CD4-positive, alpha-beta T cell treated with Interleukin-15 for 4 hours (primary cell): ENCODE results near the gene TGM3.

Source experiments
- DNase-seq: peaks from one replicate; pipeline ENCODE4 v3.0.0-alpha.2; 2020; ENCODE audit warnings: low spot score

Gene TGM3

GRCh38 chr20:2285193-2285592, 10.6 kb upstream of the TGM3 start:
- no peak for DNase-seq

GRCh38 chr20:2285613-2286012, 10.2 kb upstream of the TGM3 start:
- DNase-seq, result no peak

- DNase-seq, result no peak
Observed at GRCh38 chr20:2287504-2287903, 8.3 kb upstream of the TGM3 start.

GRCh38 chr20:2289475-2289874, 6.3 kb upstream of the TGM3 start:
- no peak for DNase-seq

GRCh38 chr20:2290486-2290885, 5.3 kb upstream of the TGM3 start:
- DNase-seq, result no peak

GRCh38 chr20:2292416-2293110, 3.2 kb upstream of the TGM3 start:
- no peak for DNase-seq

GRCh38 chr20:2293486-2293885, 2.3 kb upstream of the TGM3 start:
- DNase-seq, result no peak

GRCh38 chr20:2293971-2294370, 1.8 kb upstream of the TGM3 start:
- no peak for DNase-seq

GRCh38 chr20:2295286-2295685, 515 bp upstream of the TGM3 start:
- no peak for DNase-seq

- DNase-seq, result no peak
Observed at GRCh38 chr20:2296524-2297356, 939 bp downstream of the TGM3 start.

GRCh38 chr20:2297357-2297728, 1.5 kb downstream of the TGM3 start:
- DNase-seq, result no peak

- DNase-seq, result no peak
Observed at GRCh38 chr20:2298116-2298515, 2.3 kb downstream of the TGM3 start.

GRCh38 chr20:2298701-2299100, 2.9 kb downstream of the TGM3 start:
- DNase-seq, result no peak

- DNase-seq, result no peak
Observed at GRCh38 chr20:2299301-2299700, 3.5 kb downstream of the TGM3 start.

GRCh38 chr20:2300002-2300401, 4.2 kb downstream of the TGM3 start:
- no peak for DNase-seq

GRCh38 chr20:2300420-2300819, 4.6 kb downstream of the TGM3 start:
- no peak for DNase-seq

- peak; percentile 16 for DNase-seq
Observed at GRCh38 chr20:2301164-2301622, 5.4 kb downstream of the TGM3 start.

GRCh38 chr20:2302384-2303060, 6.7 kb downstream of the TGM3 start:
- no peak for DNase-seq

GRCh38 chr20:2303673-2304072, 7.9 kb downstream of the TGM3 start:
- DNase-seq, result no peak

GRCh38 chr20:2304180-2304579, 8.4 kb downstream of the TGM3 start:
- no peak for DNase-seq

- DNase-seq, result no peak
Observed at GRCh38 chr20:2305029-2305428, 9.2 kb downstream of the TGM3 start.

GRCh38 chr20:2305479-2305878, 9.7 kb downstream of the TGM3 start:
- no peak for DNase-seq

- no peak for DNase-seq
Observed at GRCh38 chr20:2305946-2306345, 10.1 kb downstream of the TGM3 start.
